Breast epithelium (tissue), 4 donors: ENCODE results near the gene RUVBL2. TPM values are rescaled to one million over a fixed set of nuclear protein-coding genes. Genes with fewer than 3 reads are reported as not detected.
A peak's percentile ranks its signal among the peaks of the same experiment; 100 is the strongest.

Experiments
- DNase-seq, 2 donors: peaks; one replicate each; pipeline ENCODE4 v3.0.0-alpha.2; 2019; ENCODE audit warnings: low spot score in 2 of 2
- H3K27ac ChIP-seq, 2 donors: fragments of 200-600 bp; sonication (generic) in 1 of 2; one replicate each; pipeline ENCODE4 v1.5.1; 2016 to 2019; ENCODE audit warnings: mild to moderate bottlenecking in 1 of 2
- H3K27me3 ChIP-seq, 2 donors: fragments of 200-600 bp; sonication (generic) in 1 of 2; one replicate each; pipeline versions ENCODE4 v1.5.1 to v1.6.0; 2017 to 2019; ENCODE audit warnings: control low read depth in 1 of 2, mild to moderate bottlenecking in 1 of 2
- H3K36me3 ChIP-seq: fragments of 200-600 bp; one replicate; pipeline ENCODE4 v1.5.1; 2019
- H3K4me1 ChIP-seq, 2 donors: fragments of 200-600 bp; sonication (generic); one replicate each; pipeline ENCODE4 v1.5.1; 2016 to 2019; ENCODE audit warnings: control low read depth in 1 of 2
- H3K4me3 ChIP-seq, 3 donors: fragments of 200-600 bp; sonication (generic); 1 replicate in 2 of 3; 2 replicates in 1 of 3; pipeline ENCODE4 v1.5.1; 2016 to 2019; ENCODE audit warnings: mild to moderate bottlenecking in 3 of 3, moderate library complexity in 2 of 3
- H3K9me3 ChIP-seq, 2 donors: fragments of 200-600 bp; sonication (generic) in 1 of 2; one replicate each; pipeline ENCODE4 v1.5.1; 2016 to 2019; ENCODE audit warnings: control low read depth in 1 of 2
- CTCF ChIP-seq, 3 donors: fragments of 450-650 bp; IDR thresholded peaks; one replicate each; pipeline ENCODE4 v1.5.1; 2016 to 2017; ENCODE audit warnings: antibody characterized with exemption in 3 of 3, mild to moderate bottlenecking in 3 of 3, moderate library complexity in 3 of 3
- POLR2A ChIP-seq: fragments of 450-650 bp; IDR thresholded peaks from one replicate; pipeline ENCODE4 v1.6.1; 2016; ENCODE audit warnings: antibody characterized with exemption, mild to moderate bottlenecking, moderate library complexity
- POLR2AphosphoS5 ChIP-seq, 3 donors: sonication (generic); formaldehyde crosslinking; IDR thresholded peaks; one replicate each; pipeline ENCODE4 v1.6.1; 2017; ENCODE audit warnings: antibody characterized with exemption in 3 of 3
- intact Hi-C: fragments of 100-400 bp; cut with DNase I; formaldehyde crosslinking; loops from one replicate; pipeline ENCODE4 v1.15.1; 2023; ENCODE audit warnings: low total_unique reads
- total RNA-seq, 3 donors: library from RNA; depleted of rRNA; stranded (reverse); fragments of >200 nt; gene quantifications; one replicate each; pipeline ENCODE4 v1.1.0, GENCODE V29; 2016

The RUVBL2 gene
- total RNA-seq, 3 donors from 2014 or later: 74.1 to 104 (median 84.0) TPM

GRCh38 chr19:48987323-48987722, 6.4 kb upstream of the RUVBL2 start:
- intact Hi-C loops: no loop called here
- Histone ChIP-seq H3K27ac (no peak overlapping the region), H3K4me3 (no peak overlapping the region), H3K27me3 (no peaks in the 10 kb centered on the region), H3K36me3 (no peaks in the 10 kb centered on the region), H3K4me1 (peaks cover 8 to 19% of the 10 kb centered on the region in 2 donors), H3K9me3 (no peaks in the 10 kb centered on the region)
- no peak for DNase-seq
- TF ChIP-seq POLR2A (no peak), CTCF (IDR thresholded peaks at IDR 0.05) (no peak), POLR2AphosphoS5 (IDR thresholded peaks at IDR 0.05) (no peak)

- no peak for DNase-seq
- Histone ChIP-seq H3K9me3 (no peaks in the 10 kb centered on the region), H3K4me3 (no peak overlapping the region), H3K4me1 (peaks cover 8 to 19% of the 10 kb centered on the region in 2 donors), H3K27me3 (no peaks in the 10 kb centered on the region), H3K27ac (no peak overlapping the region), H3K36me3 (no peaks in the 10 kb centered on the region)
- no peak for TF ChIP-seq CTCF (IDR thresholded peaks at IDR 0.05)
- no peak for TF ChIP-seq POLR2AphosphoS5 (IDR thresholded peaks at IDR 0.05)
- no peak for TF ChIP-seq POLR2A
- intact Hi-C loops: no loop called here
Measured at GRCh38 chr19:48988286-48988685, 5.4 kb upstream of the RUVBL2 start.

DNA sequence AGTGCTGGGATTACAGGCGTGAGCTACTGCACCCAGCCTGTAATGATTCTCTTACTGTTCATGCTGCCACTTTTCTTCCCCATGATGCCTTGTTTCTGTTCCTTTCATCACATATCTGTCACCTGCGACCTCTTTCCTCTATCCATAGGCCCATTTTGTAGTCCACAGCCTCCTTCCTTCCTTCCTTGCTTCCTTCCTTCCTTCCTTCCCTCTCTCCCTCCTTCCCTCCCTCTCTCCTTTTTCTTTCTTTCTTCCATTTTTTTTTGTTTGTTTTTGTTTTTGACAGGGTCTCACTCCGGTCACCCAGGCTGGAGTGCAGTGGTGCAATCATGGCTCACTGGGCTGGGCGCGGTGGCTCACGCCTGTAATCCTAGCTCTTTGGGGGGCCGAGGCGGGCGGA, 4.8 kb upstream of the RUVBL2 start:
- no peak overlapping the region for H3K27ac ChIP-seq
- intact Hi-C loops: no loop called here
- H3K27me3 ChIP-seq: no peaks in the 10 kb centered on the region
- no peaks in the 10 kb centered on the region for H3K9me3 ChIP-seq
- peaks cover 8 to 19% of the 10 kb centered on the region in 2 donors for H3K4me1 ChIP-seq
- no peaks in the 10 kb centered on the region for H3K36me3 ChIP-seq
- no peak overlapping the region for H3K4me3 ChIP-seq
- TF ChIP-seq POLR2A (no peak), CTCF (IDR thresholded peaks at IDR 0.05) (no peak), POLR2AphosphoS5 (IDR thresholded peaks at IDR 0.05) (no peak)
- DNase-seq: no peak

DNA sequence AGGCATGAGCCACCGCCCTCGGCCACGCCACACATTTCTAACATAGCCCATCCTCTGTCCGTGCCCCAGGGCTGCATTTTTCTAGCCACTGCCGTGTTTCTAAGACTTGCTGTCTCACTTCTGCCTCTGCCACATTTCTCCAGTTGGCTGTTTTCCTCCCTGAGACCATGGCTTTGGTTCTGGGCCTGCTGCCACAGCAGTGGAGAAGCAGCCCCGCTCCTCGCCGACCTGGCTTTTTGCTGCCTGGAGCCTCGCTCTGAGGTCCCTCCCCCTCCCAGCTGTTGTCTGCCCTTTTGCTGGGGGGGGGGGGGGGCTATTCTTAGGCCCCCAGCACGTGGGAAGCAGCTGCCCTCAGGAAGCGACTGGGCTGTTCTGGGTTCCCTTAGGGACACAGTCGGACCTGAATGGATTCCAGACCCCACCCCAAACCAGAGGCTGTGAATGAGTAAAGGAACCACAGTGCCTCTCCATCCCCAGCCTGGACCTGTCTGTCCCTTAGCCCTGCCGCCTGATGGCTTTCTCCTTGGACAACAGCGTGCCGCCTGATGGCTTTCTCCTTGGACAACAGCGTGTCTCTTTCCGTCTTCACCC, 3.9 kb upstream of the RUVBL2 start:
- no peaks in the 10 kb centered on the region for H3K36me3 ChIP-seq
- intact Hi-C loops: no loop called here
- no peaks in the 10 kb centered on the region for H3K9me3 ChIP-seq
- TF ChIP-seq POLR2AphosphoS5 (IDR thresholded peaks at IDR 0.05) (no peak), POLR2A (no peak), CTCF (IDR thresholded peaks at IDR 0.05) (no peak)
- peaks cover 10 to 19% of the 10 kb centered on the region in 2 donors for H3K4me1 ChIP-seq
- no peak overlapping the region for H3K4me3 ChIP-seq
- H3K27ac ChIP-seq: peak overlapping the region; percentile 16 to 25
- no peaks in the 10 kb centered on the region for H3K27me3 ChIP-seq
- DNase-seq: no peak

GRCh38 chr19:48990400-48990799, 3.3 kb upstream of the RUVBL2 start:
- H3K4me3 ChIP-seq: no peak overlapping the region
- H3K27me3 ChIP-seq: no peaks in the 10 kb centered on the region
- no peak for TF ChIP-seq POLR2A
- no peak for TF ChIP-seq POLR2AphosphoS5 (IDR thresholded peaks at IDR 0.05)
- TF ChIP-seq CTCF (IDR thresholded peaks at IDR 0.05): no peak
- H3K27ac ChIP-seq: peak overlapping the region in 1 of 2 donors; percentile 25
- no peak for DNase-seq
- no peaks in the 10 kb centered on the region for H3K36me3 ChIP-seq
- intact Hi-C loops: no loop called here
- peaks cover 10 to 19% of the 10 kb centered on the region in 2 donors for H3K4me1 ChIP-seq
- no peaks in the 10 kb centered on the region for H3K9me3 ChIP-seq
